OCI-M1 (cell line): ENCODE measurements around the gene GNAI2.
A peak's percentile ranks its signal among the peaks of the same experiment; 100 is the strongest.
"Not testable (repeated sequence)": the region's sequence is repeated elsewhere in the genome, so short reads cannot be mapped to it uniquely, and the experiment has no call there.

Experiments used
- DNase-seq: peaks from one replicate; lab custom pipeline; 2025; lab: John Stamatoyannopoulos, UW

GNAI2 gene

DNA sequence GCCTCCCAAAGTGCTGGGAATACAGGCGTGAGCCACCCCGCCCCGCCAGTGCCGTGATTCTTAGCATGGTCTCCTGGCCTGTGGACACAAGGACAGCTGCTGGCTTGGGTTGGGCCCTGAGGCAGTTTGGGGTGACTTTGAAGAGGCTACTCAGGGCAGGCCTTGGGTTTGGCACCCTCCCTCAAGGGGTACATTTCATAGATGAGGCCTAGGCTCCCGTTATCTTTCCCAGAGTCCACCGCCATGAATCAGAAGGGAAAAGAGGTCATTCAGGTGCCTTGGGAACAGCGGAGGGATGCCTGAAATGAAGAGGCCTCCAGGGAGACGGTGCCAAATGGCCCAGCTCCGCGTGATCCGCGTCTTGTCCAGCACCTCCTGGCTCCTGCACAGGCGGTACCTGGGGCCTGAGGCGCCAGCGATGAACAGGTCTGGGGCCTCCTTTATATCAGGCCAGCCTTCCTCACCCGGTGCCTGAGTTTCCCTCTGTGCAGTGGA is 9.3 kb downstream of the GNAI2 start:
- DNase-seq, result no peak

DNA sequence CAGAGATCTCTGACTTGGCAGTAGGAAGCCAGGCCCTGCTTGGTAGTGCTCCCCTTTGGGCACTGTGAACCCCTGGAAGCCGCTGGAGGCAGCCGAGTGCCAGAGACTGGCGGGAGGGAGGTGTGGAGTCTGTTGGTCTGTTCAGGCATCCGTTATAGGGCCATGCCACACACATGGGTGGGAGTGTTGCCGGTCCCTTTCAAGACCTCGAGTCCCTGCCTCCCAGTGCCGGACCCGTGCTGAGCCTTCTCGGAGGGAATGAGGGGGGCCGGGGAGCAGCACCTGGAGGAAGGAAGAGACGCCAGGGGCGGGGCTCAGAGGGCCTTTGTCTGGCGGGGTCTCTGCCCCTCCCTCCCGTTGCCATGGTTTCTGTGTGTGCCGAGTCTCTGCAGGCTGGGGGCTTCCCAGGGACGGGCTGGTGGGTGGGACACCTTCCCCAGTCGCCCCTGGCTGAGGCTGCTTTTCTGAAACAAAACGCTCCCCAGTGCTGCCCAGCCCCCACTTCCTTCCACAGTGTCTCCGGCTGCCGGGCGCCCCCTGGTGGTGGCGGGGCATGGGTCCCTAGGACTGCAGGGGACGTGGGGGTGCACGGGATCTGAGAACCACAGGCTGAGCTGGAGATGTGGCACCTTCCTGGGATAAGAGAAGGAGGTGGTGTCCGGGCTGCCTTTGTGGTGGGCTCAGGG is 10.0 kb downstream of the GNAI2 start:
- DNase-seq, result peak; percentile 89

DNA sequence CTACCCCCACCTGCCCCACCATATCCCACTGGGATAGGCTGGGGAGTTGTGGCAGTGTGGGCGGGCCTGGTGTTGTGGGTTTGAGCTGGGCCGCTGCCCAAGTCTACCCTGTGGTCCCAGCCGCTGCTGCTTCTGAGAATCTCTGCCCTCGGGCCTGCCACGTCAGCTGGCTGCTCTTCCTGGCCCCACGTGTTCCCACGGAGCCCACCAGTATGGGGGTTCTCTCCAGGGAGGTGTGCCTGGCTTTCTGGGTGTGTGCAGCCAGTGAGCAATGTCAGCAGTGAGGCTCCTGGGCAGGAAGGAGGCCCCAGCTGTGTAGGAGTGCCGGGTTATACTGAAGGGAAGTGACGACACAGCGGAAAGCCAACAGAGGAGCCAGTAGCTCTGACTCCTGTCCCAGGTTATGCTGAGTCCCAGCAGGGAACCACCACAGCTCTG is 10.5 kb downstream of the GNAI2 start:
- peak; percentile 85 for DNase-seq

DNA sequence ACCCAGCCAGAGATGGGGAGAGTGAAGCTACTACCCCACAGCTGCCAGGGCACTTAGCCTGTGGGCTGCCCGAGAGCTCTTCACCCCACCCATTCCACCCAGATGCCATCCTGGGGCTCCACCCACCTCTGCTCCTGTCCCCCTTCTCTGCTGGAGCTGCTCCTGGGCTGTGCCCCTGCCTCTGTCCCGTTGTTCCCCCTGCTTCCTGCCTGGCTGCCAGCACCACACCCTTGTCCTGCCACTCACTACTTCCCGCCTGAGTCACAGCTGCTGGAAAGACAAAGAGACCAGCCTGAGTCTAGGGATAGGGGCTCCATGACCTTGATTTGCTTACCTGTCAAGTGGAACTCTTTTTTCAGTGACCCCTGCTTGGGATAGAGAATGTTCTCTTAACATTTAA is 12.4 kb downstream of the GNAI2 start:
- no peak for DNase-seq

DNA sequence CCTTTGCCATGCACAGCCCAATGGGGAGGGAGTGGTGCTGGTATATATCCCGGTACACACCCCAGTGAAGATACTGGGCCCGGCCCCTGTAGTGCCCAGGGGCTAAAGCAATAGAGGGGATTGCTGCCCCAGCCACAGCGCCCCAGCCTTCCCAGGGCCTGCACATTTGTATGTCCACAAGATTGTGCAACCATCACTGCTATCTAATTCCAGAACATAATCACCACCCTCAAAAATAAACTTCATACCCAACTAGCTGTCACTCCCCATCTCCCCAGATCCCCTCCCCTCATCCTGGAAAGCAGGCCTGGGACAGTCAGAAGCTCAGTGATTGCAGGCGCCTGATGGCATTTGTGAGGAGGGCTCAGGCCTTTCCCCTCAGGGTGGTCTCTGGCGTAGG is 13.5 kb downstream of the GNAI2 start:
- DNase-seq, result no peak

DNA sequence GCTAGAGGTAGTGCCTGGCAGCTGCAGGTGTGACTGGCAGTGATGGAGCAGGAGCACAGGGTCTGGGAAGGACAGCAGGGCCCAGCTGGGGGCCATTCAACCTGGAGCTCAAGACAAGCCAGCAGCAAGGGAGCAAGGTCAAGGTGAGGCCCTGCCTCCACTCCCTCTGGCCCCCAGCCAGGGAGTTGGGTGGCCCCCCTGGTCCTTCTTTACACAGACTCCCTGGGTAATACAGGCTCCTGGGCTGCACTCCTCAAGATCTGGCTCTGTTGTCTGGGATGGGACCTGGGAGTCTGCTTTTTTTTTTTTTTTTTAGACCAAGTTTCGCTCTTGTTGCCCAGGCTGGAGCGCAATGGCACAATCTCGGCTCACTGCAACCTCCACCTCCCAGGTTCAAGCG is 14.5 kb downstream of the GNAI2 start:
- DNase-seq, result no peak

DNA sequence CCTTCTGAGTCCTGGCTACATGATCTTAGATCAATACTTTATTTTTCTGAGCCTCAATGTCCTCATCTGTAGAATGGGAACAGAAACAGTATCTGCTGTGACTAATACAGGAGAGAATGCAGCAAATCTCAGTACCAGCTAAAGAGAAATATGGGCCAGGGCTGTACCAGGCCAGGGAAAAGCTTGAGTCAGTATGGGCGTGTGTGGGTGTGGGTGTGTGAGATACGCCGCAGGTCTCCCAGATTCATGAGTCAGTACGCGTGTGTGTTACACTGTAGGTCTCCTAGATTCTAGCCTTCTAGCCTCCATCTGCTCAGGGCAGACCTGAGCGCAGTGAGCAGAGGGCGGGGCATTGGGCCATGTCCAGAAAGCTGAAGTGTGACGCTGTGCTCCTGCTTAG is 15.2 kb downstream of the GNAI2 start:
- no peak for DNase-seq

DNA sequence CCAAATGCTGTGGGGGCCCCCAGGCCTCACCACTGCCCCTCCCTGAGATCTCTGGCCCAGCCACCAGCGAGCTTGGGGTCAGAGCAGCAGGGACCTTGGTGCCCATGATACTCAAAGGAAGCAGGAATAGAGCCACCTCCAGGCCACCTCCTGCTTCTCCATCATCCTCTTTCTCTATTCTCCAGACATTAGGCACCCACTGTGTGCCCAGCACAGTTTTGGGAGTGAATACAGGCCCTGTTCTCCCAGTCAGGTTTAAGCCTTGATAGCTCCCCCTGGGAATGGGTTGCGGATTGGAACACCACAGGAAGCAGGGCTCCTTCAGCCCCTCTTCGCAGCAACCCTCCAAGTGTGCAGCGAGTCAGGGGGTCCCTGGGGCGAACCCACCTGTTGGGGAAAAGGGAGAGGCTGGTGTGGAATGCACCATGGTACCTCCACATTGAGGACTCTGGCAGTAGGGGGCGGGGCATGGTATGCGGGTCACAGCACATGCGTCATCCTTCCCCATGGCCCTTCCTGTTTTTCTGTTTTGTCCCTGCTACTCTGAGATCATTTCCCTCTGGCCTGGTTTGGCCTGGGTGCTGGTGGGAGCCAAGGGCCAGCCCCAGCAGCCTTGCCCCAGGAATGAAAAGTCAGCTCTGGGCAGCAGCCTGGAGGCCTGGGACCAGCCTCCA is 18.7 kb downstream of the GNAI2 start:
- DNase-seq, result no peak

DNA sequence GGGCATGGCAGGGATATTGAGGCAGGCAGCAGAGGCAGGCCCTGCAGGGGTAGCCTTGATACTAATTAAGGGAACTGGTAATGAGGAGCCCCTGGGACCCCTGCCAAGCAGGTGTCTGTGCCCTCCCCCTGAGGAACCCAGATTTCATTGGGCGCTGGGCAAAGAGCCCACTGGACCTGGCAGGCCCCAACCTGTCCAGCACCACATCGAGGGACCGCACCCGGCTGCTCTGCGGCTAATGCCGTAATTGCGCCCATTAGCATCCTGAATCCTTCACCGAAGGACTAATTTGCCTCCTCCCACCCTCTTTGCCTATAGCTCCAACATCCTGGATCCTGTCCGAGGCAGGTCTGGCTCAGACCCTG is 19.2 kb downstream of the GNAI2 start:
- DNase-seq, result no peak

DNA sequence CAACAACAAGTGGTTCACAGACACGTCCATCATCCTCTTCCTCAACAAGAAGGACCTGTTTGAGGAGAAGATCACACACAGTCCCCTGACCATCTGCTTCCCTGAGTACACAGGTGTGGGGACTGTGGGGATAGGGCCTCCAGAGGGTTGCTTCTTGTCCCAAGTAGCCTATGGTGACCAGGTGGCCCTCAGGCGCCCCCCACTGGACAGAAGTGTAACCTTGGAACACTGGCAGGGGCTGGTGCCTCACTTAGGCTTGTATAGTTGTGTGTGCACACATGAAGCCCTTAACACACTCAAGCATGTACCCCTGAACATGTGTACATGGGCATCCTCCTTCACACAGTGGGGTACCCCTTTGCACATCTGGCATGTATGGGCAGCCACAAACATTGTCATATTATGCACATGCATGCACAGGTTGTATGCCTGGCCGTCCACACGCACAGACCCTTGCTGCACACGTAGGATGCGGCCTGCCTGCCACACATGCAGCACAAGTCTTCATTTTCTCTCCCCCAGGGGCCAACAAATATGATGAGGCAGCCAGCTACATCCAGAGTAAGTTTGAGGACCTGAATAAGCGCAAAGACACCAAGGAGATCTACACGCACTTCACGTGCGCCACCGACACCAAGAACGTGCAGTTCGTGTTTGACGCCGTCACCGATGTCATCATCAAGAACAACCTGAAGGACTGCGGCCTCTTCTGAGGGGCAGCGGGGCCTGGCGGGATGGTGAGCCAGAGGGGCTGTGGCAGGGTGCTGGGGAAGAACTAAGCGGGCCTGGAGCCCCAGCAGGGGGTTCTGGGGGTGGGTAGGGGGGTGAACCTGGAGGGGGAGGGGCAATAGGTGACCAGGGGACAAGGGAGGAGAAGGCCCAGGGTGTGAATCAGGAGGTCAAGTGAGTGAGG is 21.2 kb downstream of the GNAI2 start:
- DNase-seq, result peak; percentile 56

DNA sequence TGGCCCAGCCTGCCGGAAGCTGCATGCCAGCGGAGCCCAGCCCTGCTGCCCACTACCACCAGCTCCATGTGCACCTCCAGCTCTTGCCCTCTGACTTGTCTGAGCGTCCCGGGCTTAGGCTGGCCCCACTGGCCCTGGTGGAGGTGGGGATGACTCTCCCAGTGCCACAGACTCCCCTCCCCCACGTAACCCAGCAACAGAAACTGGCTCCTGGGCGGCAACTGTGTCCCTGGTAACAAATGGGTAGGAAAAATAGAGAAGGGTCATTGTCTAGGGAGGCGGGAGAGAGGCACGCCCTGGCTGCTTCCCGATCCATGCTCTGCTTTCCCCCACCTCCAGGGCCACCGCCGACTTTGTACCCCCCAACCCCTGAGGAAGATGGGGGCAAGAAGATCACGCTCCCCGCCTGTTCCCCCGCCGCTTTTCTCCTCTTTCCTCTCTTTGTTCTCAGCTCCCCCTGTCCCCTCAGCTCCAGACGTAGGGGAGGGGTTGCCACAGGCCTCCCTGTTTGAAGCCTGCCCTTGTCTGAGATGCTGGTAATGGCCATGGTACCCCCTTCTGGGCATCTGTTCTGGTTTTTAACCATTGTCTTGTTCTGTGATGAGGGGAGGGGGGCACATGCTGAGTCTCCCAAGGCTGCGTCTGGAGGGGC is 22.2 kb downstream of the GNAI2 start:
- no peak for DNase-seq

DNA sequence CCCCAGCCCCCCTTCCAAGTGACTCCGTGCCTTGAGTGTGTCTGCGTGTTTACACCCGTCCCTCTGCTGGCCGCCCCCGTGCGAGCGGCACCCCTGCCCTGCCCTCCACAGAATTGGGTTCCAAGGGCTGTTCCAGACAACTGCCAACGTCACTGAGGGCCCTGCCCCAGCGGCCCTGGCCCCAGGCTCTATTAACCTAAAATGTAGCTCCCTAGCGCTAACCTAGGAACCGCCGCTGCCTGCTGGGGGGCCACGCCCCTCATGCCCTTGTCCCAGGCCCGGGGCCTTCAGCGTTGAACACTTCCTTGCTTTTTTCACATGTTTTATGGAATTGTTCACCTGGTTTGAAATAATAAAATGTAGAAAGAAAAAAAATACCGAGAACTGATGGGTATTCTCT is 23.0 kb downstream of the GNAI2 start:
- no peak for DNase-seq

DNA sequence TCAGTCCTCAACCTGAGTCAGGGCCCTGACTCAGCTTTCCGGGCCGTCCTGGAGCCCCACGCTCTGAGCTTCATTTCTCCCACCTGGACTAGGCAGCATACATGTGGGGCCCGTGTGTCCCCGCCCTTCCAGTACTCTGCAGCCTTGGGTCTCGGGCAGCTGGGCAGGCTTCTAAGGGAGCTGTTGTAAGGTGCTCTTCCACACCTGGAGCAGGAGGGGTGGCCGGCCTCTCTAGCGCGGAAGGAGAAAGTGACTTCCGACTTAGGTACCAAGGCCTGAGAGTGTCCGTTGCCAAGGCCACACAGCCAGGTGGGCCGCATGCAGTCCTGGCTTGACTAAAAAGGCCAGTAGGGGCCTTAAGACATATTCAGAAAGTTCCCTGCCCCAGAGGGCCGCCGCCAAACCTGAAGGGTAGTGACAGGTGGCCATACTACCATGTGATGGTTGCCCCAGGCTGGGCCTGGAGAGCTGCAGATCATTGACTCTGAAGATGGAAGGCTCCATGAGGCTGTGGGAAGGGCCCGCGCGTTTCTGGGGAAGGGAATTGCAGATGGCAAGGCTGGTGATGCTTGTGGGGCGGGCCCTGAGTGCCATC is 23.5 kb downstream of the GNAI2 start:
- DNase-seq, result no peak

DNA sequence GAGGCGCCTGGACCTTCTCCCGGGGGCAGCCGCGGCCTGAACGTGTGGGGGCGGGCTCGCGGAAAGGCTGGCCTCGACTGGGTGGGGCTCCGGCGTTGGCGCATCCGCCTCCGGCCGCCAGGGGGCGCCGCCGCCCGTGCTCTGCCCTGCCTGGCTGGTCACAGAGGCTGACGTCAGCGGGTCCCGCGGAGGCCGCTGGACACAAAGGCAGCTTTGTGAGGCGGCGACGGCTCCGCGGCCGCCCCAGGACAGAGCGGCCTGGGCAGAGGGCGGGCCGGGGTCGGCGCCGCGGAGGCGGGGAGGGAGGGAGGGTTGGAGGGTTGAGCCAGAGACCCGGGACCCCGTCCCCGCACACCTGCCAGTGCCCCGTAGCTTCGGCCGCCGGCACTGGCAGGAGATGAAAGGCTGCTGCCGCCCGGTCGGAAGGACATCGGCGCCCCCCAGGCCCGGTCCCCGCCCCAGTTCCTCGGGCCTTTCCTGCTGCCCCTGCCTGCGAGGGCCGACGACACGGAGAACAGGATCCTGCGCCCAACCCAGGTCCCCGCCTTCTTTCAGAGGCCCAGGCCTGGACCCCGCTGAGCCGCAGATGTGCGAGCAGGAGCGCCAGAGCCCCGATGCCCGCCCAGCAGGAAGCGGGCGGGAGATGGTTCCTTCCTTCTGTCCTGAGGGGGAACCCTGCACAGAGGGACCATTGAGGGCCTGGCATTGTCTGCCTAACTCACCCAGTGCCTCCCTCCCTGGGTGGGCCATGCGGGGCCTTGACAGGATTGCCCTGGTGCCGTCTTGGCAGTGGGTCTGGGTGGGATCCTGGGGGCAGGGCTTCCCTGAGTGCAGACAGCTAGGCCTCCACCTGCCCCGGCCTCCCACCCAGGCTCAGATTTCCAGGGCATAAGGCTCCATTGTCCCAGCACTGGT is 24.3 kb downstream of the GNAI2 start:
- DNase-seq, result peak; percentile 89

DNA sequence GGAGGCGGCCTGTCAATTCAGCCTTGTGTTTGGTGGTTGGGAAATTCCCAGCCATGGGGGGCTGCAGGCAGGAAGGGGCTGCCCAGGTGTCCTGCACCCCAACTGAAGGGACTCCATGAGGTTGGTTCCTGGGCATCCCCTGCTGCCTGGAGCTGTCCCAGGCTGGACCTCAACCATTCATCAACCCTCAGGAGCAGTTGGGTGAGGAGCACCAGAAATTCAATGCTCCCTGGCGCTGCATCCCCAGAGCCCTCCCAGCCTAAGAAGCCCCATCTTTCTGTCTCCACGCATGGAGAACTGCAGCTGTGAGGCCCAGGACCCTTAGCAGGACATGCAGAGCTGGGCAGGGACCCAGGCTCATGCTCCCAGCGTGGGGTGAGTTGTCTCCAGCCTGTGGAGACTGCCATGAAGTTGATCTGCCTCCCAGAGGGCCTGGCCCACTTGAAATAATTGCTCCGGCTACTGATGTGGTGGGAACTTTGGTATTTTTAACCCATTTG is 25.0 kb downstream of the GNAI2 start:
- no peak for DNase-seq

DNA sequence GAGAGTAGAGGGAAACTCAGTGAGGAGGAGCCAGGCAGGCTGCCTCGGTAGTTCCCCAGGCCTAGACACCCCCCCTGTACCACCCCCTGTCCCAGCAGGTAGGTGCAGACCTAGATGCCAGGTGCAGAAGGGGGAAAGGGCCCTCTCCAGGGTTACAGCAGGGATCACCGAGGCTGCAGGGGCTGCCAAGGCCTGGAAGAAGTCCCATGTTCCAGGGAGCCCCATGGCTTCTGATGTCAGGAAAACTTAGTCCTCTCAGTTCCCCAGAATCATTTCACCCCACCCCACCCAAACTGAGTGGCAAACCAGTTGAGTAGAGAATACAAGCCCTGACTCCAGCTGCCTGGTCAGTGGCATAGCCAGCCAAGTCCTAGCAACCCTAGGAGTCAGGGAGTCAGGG is 25.5 kb downstream of the GNAI2 start:
- no peak for DNase-seq

DNA sequence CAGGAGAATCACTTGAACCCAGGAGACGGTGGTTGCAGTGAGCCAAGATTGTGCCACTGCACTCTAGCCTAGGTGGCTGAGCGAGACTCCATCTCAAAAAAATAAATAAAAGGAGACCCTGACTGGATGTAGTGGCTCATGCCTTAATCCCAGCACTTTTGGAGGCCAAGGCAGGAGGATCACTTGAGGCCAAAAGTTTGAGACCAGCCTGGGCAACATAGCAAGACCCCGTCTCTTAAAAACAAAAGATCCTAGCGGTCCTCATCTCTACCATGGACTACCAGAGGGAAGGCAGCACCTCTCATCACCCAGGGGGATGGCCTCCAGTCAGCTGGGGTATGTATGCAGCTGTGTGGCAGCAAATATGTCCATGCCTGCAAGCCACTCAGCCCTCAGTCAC is 26.2 kb downstream of the GNAI2 start:
- DNase-seq, result not testable (repeated sequence)

DNA sequence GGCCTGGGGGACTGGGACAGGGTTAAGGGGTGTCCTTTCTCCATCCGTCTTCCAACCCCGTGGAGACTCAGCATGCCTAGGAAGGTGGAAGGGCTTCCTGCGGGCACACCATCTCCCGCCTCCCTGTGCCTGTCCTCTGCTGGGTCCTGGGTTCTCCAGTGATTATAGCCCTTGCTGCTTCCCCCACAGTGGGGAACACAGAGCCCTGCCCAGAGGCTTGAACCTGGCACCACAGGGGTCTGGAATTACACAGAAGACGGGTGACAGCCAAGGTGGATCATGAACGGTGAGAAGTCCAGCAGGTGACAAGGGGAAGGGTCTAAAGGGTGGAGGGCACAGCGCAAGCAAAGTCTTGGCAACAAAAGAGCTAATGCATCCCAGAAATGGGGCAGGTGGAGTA is 26.8 kb downstream of the GNAI2 start:
- no peak for DNase-seq

DNA sequence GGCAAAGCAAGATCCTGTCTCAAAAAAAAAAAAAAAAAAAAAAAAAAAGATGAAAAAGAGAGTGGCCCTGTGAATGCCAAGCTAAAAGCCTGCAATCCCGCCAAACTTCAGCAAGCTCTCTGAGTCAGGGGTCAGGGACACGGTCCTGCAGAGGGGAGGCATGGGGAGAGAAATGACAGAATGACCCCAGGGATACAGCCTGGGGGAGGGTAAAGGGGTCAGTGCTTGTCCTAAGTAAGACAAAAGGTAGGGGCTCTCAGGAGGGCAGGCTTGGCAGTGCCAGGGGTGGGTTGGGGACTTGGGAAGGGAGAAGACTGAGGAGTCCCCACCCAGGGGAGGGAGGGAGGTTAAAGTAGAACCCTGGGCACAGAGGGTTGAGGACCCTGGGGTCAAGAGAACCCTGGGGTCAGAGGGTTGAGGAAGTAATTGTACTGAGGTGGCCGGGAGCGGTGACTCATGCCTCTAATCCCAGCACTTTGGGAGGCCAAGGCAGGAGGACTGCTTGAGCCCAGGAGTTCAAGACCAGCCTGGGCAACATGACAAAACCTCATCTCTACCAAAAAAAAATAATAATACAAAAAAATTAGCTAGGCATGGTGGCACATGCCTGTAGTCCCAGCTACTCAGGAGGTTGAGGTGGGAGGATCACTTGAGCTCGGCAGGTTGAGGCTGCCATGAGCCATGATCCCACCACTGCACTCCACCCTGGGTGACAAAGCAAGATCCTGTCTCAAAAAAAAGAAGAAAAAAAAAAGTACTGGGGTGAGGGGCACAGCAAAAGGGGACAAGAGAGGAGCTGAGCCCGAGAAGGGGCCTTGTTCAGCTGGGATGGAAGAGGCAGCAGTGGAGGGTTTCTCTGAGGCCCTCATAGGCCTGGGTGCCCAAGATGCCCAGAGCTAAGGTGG is 27.7 kb downstream of the GNAI2 start:
- DNase-seq, result no peak
